ENCODE measurements around the gene KIF4A. TPM values are rescaled to one million over a fixed set of nuclear protein-coding genes. Genes with fewer than 3 reads are reported as not detected.

KIF4A gene
- polyA plus RNA-seq, 1 donor (not counting 4 experiments of a cell fraction or from before 2014, with no cell fraction given): 7.1 TPM

DNA sequence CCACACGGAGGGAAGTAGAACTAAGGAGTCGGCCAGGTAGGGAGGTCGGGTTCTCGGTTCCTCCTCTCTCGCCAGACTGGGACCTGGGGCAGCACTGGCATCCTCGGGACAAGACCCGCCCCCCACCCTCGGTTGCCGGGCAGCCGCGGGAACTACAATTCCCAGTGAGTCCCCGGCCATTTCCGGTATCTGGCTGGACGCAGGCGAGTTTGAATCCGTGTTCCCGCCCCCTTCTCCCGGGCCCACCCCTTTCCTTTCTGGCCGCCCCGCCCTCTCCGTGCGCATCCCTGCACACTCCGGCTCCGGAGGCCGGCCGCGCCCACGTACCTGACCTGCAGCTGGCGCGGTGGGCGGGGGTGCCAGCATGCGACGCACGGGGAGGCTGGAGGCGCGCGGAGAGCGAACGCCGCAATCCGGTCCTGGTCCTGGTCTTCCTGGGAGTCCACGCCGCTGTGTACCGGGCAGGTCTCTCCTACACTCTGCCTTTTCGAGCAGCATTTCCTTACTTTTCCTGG lies 144.5 kb downstream of the KIF4A start:
- Histone ChIP-seq H3K4me2 (ENCODE audit: control insufficient read depth, extremely low read depth, insufficient read depth, low read depth, low read length) (peak overlapping the region; percentile 76), H3K9me1 (ENCODE audit: control insufficient read depth, extremely low read depth, insufficient read depth, low read length) (no peaks in the 10 kb centered on the region), H3K27ac (ENCODE audit: control insufficient read depth, insufficient read depth, low read length) (peak overlapping the region; percentile 60), H3K9ac (ENCODE audit: control insufficient read depth, extremely low read depth, insufficient read depth, low read length) (peak overlapping the region; percentile 69), H4K20me1 (ENCODE audit: control insufficient read depth, extremely low read depth, insufficient read depth, low read length) (no peaks in the 10 kb centered on the region), H3K4me1 (ENCODE audit: control insufficient read depth, extremely low read depth, insufficient read depth, low read length) (peaks cover 25% of the 10 kb centered on the region), H3K9me3 (ENCODE audit: control insufficient read depth, low read depth, low read length) (peaks cover 1% of the 10 kb centered on the region), H3K36me3 (ENCODE audit: control insufficient read depth in 2 of 2, extremely low read depth in 1 of 2, insufficient read depth in 2 of 2, low read length in 2 of 2) (no peaks in the 10 kb centered on the region), H3K4me3 (ENCODE audit: control insufficient read depth in 2 of 3, extremely low read depth in 1 of 3, insufficient read depth in 2 of 3, low read depth in 1 of 3, low read length in 3 of 3) (peak overlapping the region; percentile 48 to 83 (median 69)), H3K27me3 (ENCODE audit: control insufficient read depth, extremely low read depth, insufficient read depth, low read length) (no peaks in the 10 kb centered on the region), H3K79me2 (ENCODE audit: control insufficient read depth, insufficient read depth, low read length) (no peaks in the 10 kb centered on the region), H2AFZ (ENCODE audit: control insufficient read depth, low read length) (peak overlapping the region; percentile 93)
- FAIRE-seq (no peak), DNase-seq (ENCODE audit: low read depth, low spot score) (no peak)
- dilution Hi-C loops (cut with MboI; ENCODE audit: extremely low pct_ligation_motif_present, low sequenced_read_pairs): no loop called here
- TF ChIP-seq, protein P1, sequence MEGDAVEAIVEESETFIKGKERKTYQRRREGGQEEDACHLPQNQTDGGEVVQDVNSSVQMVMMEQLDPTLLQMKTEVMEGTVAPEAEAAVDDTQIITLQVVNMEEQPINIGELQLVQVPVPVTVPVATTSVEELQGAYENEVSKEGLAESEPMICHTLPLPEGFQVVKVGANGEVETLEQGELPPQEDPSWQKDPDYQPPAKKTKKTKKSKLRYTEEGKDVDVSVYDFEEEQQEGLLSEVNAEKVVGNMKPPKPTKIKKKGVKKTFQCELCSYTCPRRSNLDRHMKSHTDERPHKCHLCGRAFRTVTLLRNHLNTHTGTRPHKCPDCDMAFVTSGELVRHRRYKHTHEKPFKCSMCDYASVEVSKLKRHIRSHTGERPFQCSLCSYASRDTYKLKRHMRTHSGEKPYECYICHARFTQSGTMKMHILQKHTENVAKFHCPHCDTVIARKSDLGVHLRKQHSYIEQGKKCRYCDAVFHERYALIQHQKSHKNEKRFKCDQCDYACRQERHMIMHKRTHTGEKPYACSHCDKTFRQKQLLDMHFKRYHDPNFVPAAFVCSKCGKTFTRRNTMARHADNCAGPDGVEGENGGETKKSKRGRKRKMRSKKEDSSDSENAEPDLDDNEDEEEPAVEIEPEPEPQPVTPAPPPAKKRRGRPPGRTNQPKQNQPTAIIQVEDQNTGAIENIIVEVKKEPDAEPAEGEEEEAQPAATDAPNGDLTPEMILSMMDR (optimal IDR thresholded peaks at IDR 0.05 in 1 of 3, IDR thresholded peaks at IDR 0.05 in 1 of 3, conservative IDR thresholded peaks at IDR 0.05 in 1 of 3; ENCODE audit: extremely low read depth in 1 of 3, insufficient read depth in 2 of 3, low read length in 3 of 3): no peak
- TF ChIP-seq EZH2 (IDR thresholded peaks at IDR 0.05; ENCODE audit: low read length): no peak

DNA sequence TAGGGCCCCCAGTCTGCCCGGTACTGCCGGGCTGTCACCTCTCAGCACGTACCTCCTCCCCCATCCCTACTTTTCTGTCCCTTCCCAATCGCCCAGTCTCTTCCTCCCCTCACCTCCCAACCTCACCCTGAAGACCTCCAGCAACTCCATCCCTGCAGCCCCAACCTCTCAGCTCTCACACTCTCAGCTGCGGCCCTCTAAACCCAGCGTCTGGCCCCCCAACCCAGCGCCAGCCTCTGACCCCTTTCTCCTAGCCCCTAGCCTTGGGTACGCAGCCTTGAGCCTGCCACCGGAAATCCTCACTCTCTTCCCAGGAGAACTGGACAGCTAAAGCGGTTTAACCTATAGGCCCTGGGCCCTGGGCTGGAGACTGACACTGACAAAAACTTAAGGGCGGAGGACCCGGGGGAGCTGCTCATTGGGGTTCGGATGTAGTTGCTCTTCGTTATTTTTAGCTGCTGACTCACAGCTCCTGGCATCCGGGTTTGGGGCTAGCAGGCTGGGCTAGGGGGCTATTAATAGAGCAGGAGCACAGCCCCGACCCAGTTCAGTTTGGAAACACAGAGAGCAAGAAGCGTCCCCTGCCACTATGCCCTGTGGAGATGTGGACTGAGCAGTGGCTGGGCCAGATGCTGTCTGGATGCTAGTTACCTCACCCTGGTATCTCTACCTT lies 145.1 kb downstream of the KIF4A start:
- Histone ChIP-seq H3K9me3 (ENCODE audit: control insufficient read depth, low read depth, low read length) (peaks cover 1% of the 10 kb centered on the region), H3K27me3 (ENCODE audit: control insufficient read depth, extremely low read depth, insufficient read depth, low read length) (no peaks in the 10 kb centered on the region), H3K36me3 (ENCODE audit: control insufficient read depth in 2 of 2, extremely low read depth in 1 of 2, insufficient read depth in 2 of 2, low read length in 2 of 2) (no peaks in the 10 kb centered on the region), H2AFZ (ENCODE audit: control insufficient read depth, low read length) (peak overlapping the region; percentile 47), H4K20me1 (ENCODE audit: control insufficient read depth, extremely low read depth, insufficient read depth, low read length) (no peaks in the 10 kb centered on the region), H3K79me2 (ENCODE audit: control insufficient read depth, insufficient read depth, low read length) (no peaks in the 10 kb centered on the region), H3K4me2 (ENCODE audit: control insufficient read depth, extremely low read depth, insufficient read depth, low read depth, low read length) (peak overlapping the region; percentile 62), H3K4me1 (ENCODE audit: control insufficient read depth, extremely low read depth, insufficient read depth, low read length) (peaks cover 25% of the 10 kb centered on the region), H3K9ac (ENCODE audit: control insufficient read depth, extremely low read depth, insufficient read depth, low read length) (peak overlapping the region; percentile 65), H3K27ac (ENCODE audit: control insufficient read depth, insufficient read depth, low read length) (no peak overlapping the region), H3K4me3 (ENCODE audit: control insufficient read depth in 2 of 3, extremely low read depth in 1 of 3, insufficient read depth in 2 of 3, low read depth in 1 of 3, low read length in 3 of 3) (peak overlapping the region; percentile 48 to 70 (median 51)), H3K9me1 (ENCODE audit: control insufficient read depth, extremely low read depth, insufficient read depth, low read length) (no peaks in the 10 kb centered on the region)
- no peak for TF ChIP-seq EZH2 (IDR thresholded peaks at IDR 0.05; ENCODE audit: low read length)
- TF ChIP-seq, protein P1 (optimal IDR thresholded peaks at IDR 0.05 in 1 of 3, IDR thresholded peaks at IDR 0.05 in 1 of 3, conservative IDR thresholded peaks at IDR 0.05 in 1 of 3; ENCODE audit: extremely low read depth in 1 of 3, insufficient read depth in 2 of 3, low read length in 3 of 3): no peak
- dilution Hi-C loops (cut with MboI; ENCODE audit: extremely low pct_ligation_motif_present, low sequenced_read_pairs): no loop called here
- no peak for FAIRE-seq
- DNase-seq (ENCODE audit: low read depth, low spot score): no peak
